ENCODE data around the gene AQP7. TPM values are rescaled to one million over a fixed set of nuclear protein-coding genes. Genes with fewer than 3 reads are reported as not detected.

The AQP7 gene
- polyA plus RNA-seq, 1 of the 3 experiments (the other 2 are of a cell fraction), result 0.05 TPM

DNA sequence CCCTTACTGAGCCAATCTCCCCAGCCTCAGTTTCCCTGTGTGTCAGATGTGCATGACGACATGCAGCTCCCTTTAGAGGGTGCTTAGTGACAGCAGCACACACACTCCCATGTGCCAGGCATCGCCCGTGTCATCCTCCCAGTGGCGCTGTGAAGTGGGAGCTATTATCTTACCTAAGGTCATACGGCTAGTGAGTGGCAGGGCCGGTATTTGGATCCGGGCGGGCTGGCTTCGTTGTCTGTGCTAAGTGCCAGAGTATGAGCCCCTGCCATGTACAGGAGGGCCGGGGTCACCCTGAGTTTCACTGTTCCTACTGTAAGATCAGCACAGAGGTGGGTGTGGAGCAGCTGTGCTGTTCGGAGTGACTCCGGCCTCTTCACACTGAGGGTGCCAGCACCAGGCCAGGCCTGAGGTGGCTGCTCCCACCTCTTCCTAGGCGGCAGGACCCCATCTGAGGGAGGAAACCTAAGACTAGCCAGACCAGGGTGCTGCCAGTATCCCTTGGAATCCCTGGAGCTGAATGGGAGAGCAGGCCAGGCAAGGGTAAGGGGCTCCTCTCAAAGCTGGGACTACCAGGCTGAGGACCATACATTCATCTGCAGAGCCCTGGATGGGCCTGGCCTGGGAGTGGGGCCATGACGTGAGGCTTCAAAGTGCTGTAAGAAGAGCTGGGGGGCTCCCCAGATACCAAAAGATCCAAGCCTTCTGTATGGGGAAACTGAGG, 22.5 kb downstream of the AQP7 start:
- TF ChIP-seq TEAD4 (IDR thresholded peaks at IDR 0.05; ENCODE audit: borderline replicate concordance, insufficient read depth), result no peak
- TF ChIP-seq, protein P1, sequence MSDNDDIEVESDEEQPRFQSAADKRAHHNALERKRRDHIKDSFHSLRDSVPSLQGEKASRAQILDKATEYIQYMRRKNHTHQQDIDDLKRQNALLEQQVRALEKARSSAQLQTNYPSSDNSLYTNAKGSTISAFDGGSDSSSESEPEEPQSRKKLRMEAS (IDR thresholded peaks at IDR 0.05; ENCODE audit: low read depth), result no peak
- no peak for TF ChIP-seq TCF12 (IDR thresholded peaks at IDR 0.05)
- TF ChIP-seq EP300 (IDR thresholded peaks at IDR 0.05; ENCODE audit: borderline replicate concordance in 1 of 2, low read depth in 1 of 2, low read length in 1 of 2), result no peak
- H3K27me3 ChIP-seq (ENCODE audit: insufficient read depth), result no peaks in the 10 kb centered on the region
- H3K9me3 ChIP-seq, result no peaks in the 10 kb centered on the region
- ChIA-PET CTCF (interaction anchor here (0.9 to 8.0 kb wide), 3 partner anchors 73 to 84 kb away, joined by 3 to 103 read pairs (median 4); no protein-coding TSS in a partner anchor), POLR2A (no interaction called here)
- H3K4me3 ChIP-seq (ENCODE audit: low read depth in 2 of 2, low read length in 1 of 2), result no peak overlapping the region
- peaks cover 4% of the 10 kb centered on the region for H3F3A ChIP-seq (replicated peaks; ENCODE audit: insufficient read depth)
- peaks cover 0 to 6% of the 10 kb centered on the region in 2 experiments; a peak in 1 of 4 replicates for H3K4me1 ChIP-seq (ENCODE audit: control insufficient read depth in 1 of 2, insufficient read depth in 2 of 2, low read depth in 1 of 2, low read length in 1 of 2)
- H3K36me3 ChIP-seq (replicated peaks in 1 of 2; ENCODE audit: control insufficient read depth in 1 of 2, insufficient read depth in 2 of 2, low read length in 1 of 2), result no peaks in the 10 kb centered on the region
- H3K4me2 ChIP-seq, result no peak overlapping the region
- no peaks in the 10 kb centered on the region for H3K79me2 ChIP-seq (ENCODE audit: insufficient read depth)
- H3K27ac ChIP-seq (ENCODE audit: low read depth in 2 of 2, low read length in 1 of 2), result no peak overlapping the region
- 87% methylated on average over 11 of the region's 14 CpGs for WGBS (ENCODE audit: low lambda C conversion rate)
- H4K20me1 ChIP-seq (ENCODE audit: insufficient read depth), result no peaks in the 10 kb centered on the region
- no peak for DNase-seq
- no peak overlapping the region for H3K9ac ChIP-seq
- H3K9me2 ChIP-seq, result no peaks in the 10 kb centered on the region
- H2AFZ ChIP-seq (ENCODE audit: low read depth), result no peak overlapping the region

DNA sequence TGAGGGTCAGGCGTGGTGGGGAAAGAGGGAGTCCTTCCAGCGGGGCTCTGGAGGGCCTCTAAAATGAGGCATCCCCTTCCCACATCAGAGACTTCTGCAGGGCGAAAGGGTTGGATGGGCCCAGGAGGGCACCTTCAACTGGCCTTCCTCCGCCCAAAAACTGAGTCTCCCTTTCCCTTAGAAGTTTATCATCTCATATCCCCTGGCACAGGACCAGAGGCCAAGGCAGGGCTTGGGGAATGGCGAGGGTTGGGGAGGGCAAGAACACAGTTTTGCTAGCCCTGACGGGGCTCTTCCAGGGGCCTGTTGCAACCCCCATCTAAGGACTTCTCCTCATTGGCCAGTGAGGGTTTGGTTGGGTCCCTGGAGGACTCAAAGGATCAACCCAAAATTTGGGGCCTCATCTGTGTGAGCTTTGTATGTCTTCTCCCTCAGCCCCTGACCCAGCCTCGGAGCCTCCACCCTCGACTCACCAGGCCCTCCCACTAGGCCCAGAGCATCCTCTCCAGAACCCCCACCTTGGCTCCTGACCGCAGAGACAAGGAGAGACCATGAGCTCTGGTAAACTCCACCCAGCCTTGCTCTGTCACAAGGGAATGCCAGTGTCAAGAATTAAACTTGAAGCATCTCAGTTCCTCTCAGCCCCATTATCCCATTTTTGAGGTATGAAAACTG, 24.1 kb downstream of the AQP7 start:
- POLR2A ChIA-PET, result no interaction called here
- Histone ChIP-seq H3K79me2 (ENCODE audit: insufficient read depth) (no peaks in the 10 kb centered on the region), H3K4me2 (no peak overlapping the region), H3K4me1 (ENCODE audit: control insufficient read depth in 1 of 2, insufficient read depth in 2 of 2, low read depth in 1 of 2, low read length in 1 of 2) (peaks cover 0 to 6% of the 10 kb centered on the region in 2 experiments; a peak in 1 of 4 replicates), H3K27ac (ENCODE audit: low read depth in 2 of 2, low read length in 1 of 2) (no peak overlapping the region), H4K20me1 (ENCODE audit: insufficient read depth) (no peaks in the 10 kb centered on the region), H3K9ac (no peak overlapping the region), H3K36me3 (replicated peaks in 1 of 2; ENCODE audit: control insufficient read depth in 1 of 2, insufficient read depth in 2 of 2, low read length in 1 of 2) (no peaks in the 10 kb centered on the region), H3K9me3 (no peaks in the 10 kb centered on the region), H3K9me2 (no peaks in the 10 kb centered on the region), H3K4me3 (ENCODE audit: low read depth in 2 of 2, low read length in 1 of 2) (no peak overlapping the region), H3K27me3 (ENCODE audit: insufficient read depth) (no peaks in the 10 kb centered on the region), H2AFZ (ENCODE audit: low read depth) (no peak overlapping the region), H3F3A (replicated peaks; ENCODE audit: insufficient read depth) (peaks cover 4% of the 10 kb centered on the region)
- WGBS (ENCODE audit: low lambda C conversion rate), result 73% methylated on average over 8 of the region's 9 CpGs
- CTCF ChIA-PET, result interaction anchor here (8.0 kb wide), 1 partner anchor 86 kb away, joined by 103 read pairs; no protein-coding TSS in a partner anchor
- TF ChIP-seq NRF1 (IDR thresholded peaks at IDR 0.05; ENCODE audit: low read depth, low read length), result no peak
- TF ChIP-seq, protein P2, sequence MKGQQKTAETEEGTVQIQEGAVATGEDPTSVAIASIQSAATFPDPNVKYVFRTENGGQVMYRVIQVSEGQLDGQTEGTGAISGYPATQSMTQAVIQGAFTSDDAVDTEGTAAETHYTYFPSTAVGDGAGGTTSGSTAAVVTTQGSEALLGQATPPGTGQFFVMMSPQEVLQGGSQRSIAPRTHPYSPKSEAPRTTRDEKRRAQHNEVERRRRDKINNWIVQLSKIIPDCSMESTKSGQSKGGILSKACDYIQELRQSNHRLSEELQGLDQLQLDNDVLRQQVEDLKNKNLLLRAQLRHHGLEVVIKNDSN (IDR thresholded peaks at IDR 0.05; ENCODE audit: borderline replicate concordance, low read depth), result no peak
- TF ChIP-seq, protein P3, sequence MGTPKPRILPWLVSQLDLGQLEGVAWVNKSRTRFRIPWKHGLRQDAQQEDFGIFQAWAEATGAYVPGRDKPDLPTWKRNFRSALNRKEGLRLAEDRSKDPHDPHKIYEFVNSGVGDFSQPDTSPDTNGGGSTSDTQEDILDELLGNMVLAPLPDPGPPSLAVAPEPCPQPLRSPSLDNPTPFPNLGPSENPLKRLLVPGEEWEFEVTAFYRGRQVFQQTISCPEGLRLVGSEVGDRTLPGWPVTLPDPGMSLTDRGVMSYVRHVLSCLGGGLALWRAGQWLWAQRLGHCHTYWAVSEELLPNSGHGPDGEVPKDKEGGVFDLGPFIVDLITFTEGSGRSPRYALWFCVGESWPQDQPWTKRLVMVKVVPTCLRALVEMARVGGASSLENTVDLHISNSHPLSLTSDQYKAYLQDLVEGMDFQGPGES (IDR thresholded peaks at IDR 0.05; ENCODE audit: low read depth, low read length), result no peak
- TF ChIP-seq GABPA (IDR thresholded peaks at IDR 0.05; ENCODE audit: low read depth), result no peak
- no peak for TF ChIP-seq RXRA (IDR thresholded peaks at IDR 0.05; ENCODE audit: borderline replicate concordance, low read depth)
- no peak for TF ChIP-seq RFX5 (IDR thresholded peaks at IDR 0.05; ENCODE audit: low read length)
- no peak for TF ChIP-seq EZH2phosphoT487 (IDR thresholded peaks at IDR 0.05; ENCODE audit: borderline replicate concordance, low read depth)
- TF ChIP-seq YY1 (IDR thresholded peaks at IDR 0.05; ENCODE audit: low read depth), result no peak
- DNase-seq, result no peak

Measured in SK-N-SH (cell line).